H1 (cell line): ENCODE data around the gene DCN. TPM values are rescaled to one million over a fixed set of nuclear protein-coding genes. Genes with fewer than 3 reads are reported as not detected.

Experiments
- CTCF ChIA-PET: fragments of 300-600 bp; sonication (Branson Sonifier 250); formaldehyde crosslinking; loops from one replicate; lab custom pipeline; 2021; ENCODE audit not compliant: partially characterized antibody; lab: Charles Lee
- POLR2A ChIA-PET: fragments of 300-600 bp; sonication (Branson Sonifier 250); formaldehyde crosslinking; loops from one replicate; lab custom pipeline; 2021; ENCODE audit warnings: inconsistent platforms; ENCODE audit not compliant: partially characterized antibody; lab: Charles Lee
- DNase-seq, 2 experiments: peaks; one replicate each; pipeline versions ENCODE4 v3.0.0 to v3.0.0-alpha.2; 2010 to 2022; ENCODE audit warnings: low spot score in 2 of 2, low read depth in 1 of 2, mixed read lengths in 1 of 2
- FAIRE-seq: peaks from 2 replicates; lab custom pipeline; 2011; peaks lifted over from hg19 to GRCh38; lab: Jason Lieb, UNC
- H2AFZ ChIP-seq: 2 replicates; pipeline ENCODE4 v1.8.1; 2012; ENCODE audit warnings: low read length, inconsistent platforms
- H2AK5ac ChIP-seq: 2 replicates; pipeline ENCODE4 v1.6.1; 2013; ENCODE audit warnings: low read depth, low read length
- H2BK120ac ChIP-seq: replicated peaks from 2 replicates; pipeline ENCODE3; 2013; ENCODE audit warnings: low read depth, low read length, inconsistent platforms
- H2BK12ac ChIP-seq: 2 replicates; pipeline ENCODE4 v1.6.1; 2013; ENCODE audit warnings: low read depth, low read length
- H2BK15ac ChIP-seq: 2 replicates; pipeline ENCODE4 v1.6.1; 2013; ENCODE audit warnings: low read length
- H2BK20ac ChIP-seq: 2 replicates; pipeline ENCODE4 v1.6.1; 2013; ENCODE audit warnings: low read length
- H2BK5ac ChIP-seq: 2 replicates; pipeline ENCODE4 v1.6.1; 2013; ENCODE audit warnings: low read depth, low read length
- H3K14ac ChIP-seq: 2 replicates; pipeline ENCODE4 v1.6.1; 2013; ENCODE audit warnings: inconsistent platforms; ENCODE audit not compliant: insufficient read length
- H3K18ac ChIP-seq: 2 replicates; pipeline ENCODE4 v1.6.1; 2013; ENCODE audit warnings: low read length; ENCODE audit errors: extremely low read depth
- H3K23ac ChIP-seq: 2 replicates; pipeline ENCODE4 v1.6.1; 2013; ENCODE audit warnings: inconsistent platforms; ENCODE audit not compliant: insufficient read length
- H3K23me2 ChIP-seq: 2 replicates; pipeline ENCODE4 v1.6.1; 2013; ENCODE audit warnings: low read depth, low read length
- H3K27ac ChIP-seq: 2 replicates; pipeline ENCODE4 v1.6.1; 2011; ENCODE audit warnings: low read depth, low read length, inconsistent platforms
- H3K27me3 ChIP-seq, 4 experiments: replicated peaks in 1 of 4; 1 replicate in 1 of 4; 2 replicates in 3 of 4; pipeline versions ENCODE4 v1.6.1 to v1.8.1; 2011 to 2013; ENCODE audit warnings: low read length in 3 of 4, mild to moderate bottlenecking in 3 of 4, inconsistent platforms in 2 of 4, mixed read lengths in 2 of 4, moderate library complexity in 1 of 4; ENCODE audit not compliant: control insufficient read depth in 3 of 4, insufficient read depth in 3 of 4; ENCODE audit errors: extremely low read depth in 1 of 4
- H3K36me3 ChIP-seq, 4 experiments: 2 replicates each; pipeline versions ENCODE4 v1.6.1 to v1.8.1; 2011 to 2013; ENCODE audit warnings: mild to moderate bottlenecking in 4 of 4, low read length in 3 of 4, moderate library complexity in 2 of 4, control low read depth in 1 of 4, inconsistent platforms in 1 of 4; ENCODE audit not compliant: insufficient read depth in 4 of 4, control insufficient read depth in 2 of 4
- H3K4ac ChIP-seq: replicated peaks from 2 replicates; pipeline ENCODE3; 2013; ENCODE audit warnings: low read length, low read depth, mixed read lengths, inconsistent platforms; ENCODE audit not compliant: insufficient read length
- H3K4me1 ChIP-seq, 4 experiments: replicated peaks in 1 of 4; 1 replicate in 1 of 4; 2 replicates in 3 of 4; pipeline versions ENCODE4 v1.6.1 to v1.8.1; 2011 to 2013; ENCODE audit warnings: low read length in 3 of 4, inconsistent platforms in 2 of 4, mixed read lengths in 1 of 4; ENCODE audit not compliant: insufficient read depth in 4 of 4, control insufficient read depth in 3 of 4
- H3K4me2 ChIP-seq, 2 experiments: 2 replicates each; pipeline versions ENCODE4 v1.6.1 to v1.8.1; 2011 to 2013; ENCODE audit warnings: low read depth in 2 of 2, low read length in 2 of 2, control low read depth in 1 of 2, inconsistent platforms in 1 of 2, mild to moderate bottlenecking in 1 of 2; ENCODE audit not compliant: insufficient read depth in 1 of 2
- H3K4me3 ChIP-seq, 4 experiments: fragments of 200-600, 300-600 bp in 1 of 4; sonication (generic), shearing (Covaris generic), sonication (Bioruptor Twin) in 1 of 4; 2 replicates each; pipeline versions ENCODE4 v1.5.1 to v1.8.1; 2011 to 2016; ENCODE audit warnings: low read length in 4 of 4, low read depth in 3 of 4, control low read depth in 2 of 4, inconsistent platforms in 2 of 4, mild to moderate bottlenecking in 2 of 4, mixed read lengths in 1 of 4, moderate library complexity in 1 of 4; ENCODE audit not compliant: insufficient read depth in 2 of 4; ENCODE audit errors: extremely low read depth in 1 of 4
- H3K56ac ChIP-seq: replicated peaks from 2 replicates; pipeline ENCODE3; 2013; ENCODE audit warnings: low read depth, mild to moderate bottlenecking, mixed read lengths, low read length, inconsistent platforms; ENCODE audit not compliant: insufficient read length
- H3K79me1 ChIP-seq: 2 replicates; pipeline ENCODE4 v1.6.1; 2013; ENCODE audit warnings: low read depth, low read length, control low read depth
- H3K79me2 ChIP-seq, 2 experiments: 2 replicates each; pipeline versions ENCODE4 v1.6.1 to v1.8.1; 2012 to 2013; ENCODE audit warnings: low read length in 2 of 2, mild to moderate bottlenecking in 2 of 2, inconsistent platforms in 1 of 2; ENCODE audit not compliant: insufficient read depth in 2 of 2, control insufficient read depth in 1 of 2
- H3K9ac ChIP-seq, 4 experiments: replicated peaks in 1 of 4; 1 replicate in 1 of 4; 2 replicates in 3 of 4; pipeline versions ENCODE4 v1.6.1 to v1.8.1; 2011 to 2013; ENCODE audit warnings: low read depth in 3 of 4, low read length in 3 of 4, control low read depth in 2 of 4, mild to moderate bottlenecking in 2 of 4, moderate library complexity in 2 of 4, inconsistent platforms in 1 of 4; ENCODE audit errors: extremely low read depth in 1 of 4
- H3K9me3 ChIP-seq, 2 experiments: 2 replicates each; pipeline versions ENCODE4 v1.6.1 to v1.8.1; 2012 to 2013; ENCODE audit warnings: mild to moderate bottlenecking in 2 of 2, moderate library complexity in 2 of 2, control low read depth in 1 of 2, inconsistent platforms in 1 of 2, low read depth in 1 of 2, low read length in 1 of 2, mixed read lengths in 1 of 2; ENCODE audit not compliant: insufficient read depth in 2 of 2
- H4K20me1 ChIP-seq, 2 experiments: replicated peaks in 1 of 2; 2 replicates each; pipeline versions ENCODE3 to v1.8.1; 2011 to 2013; ENCODE audit warnings: inconsistent platforms in 2 of 2, low read length in 2 of 2, mild to moderate bottlenecking in 1 of 2; ENCODE audit not compliant: insufficient read depth in 2 of 2, control insufficient read depth in 1 of 2
- H4K5ac ChIP-seq: 2 replicates; pipeline ENCODE4 v1.6.1; 2013; ENCODE audit warnings: low read length, low read depth, mixed read lengths, inconsistent platforms; ENCODE audit not compliant: insufficient read length
- H4K8ac ChIP-seq: 2 replicates; pipeline ENCODE4 v1.8.0; 2013; ENCODE audit warnings: mild to moderate bottlenecking, moderate library complexity, low read length, inconsistent platforms; ENCODE audit not compliant: insufficient read depth; ENCODE audit errors: extremely low read depth
- H4K91ac ChIP-seq: replicated peaks from 2 replicates; pipeline ENCODE3; 2013; ENCODE audit warnings: low read length, mixed read lengths, inconsistent platforms; ENCODE audit not compliant: insufficient read length
- POLR2AphosphoS5 ChIP-seq: IDR thresholded peaks from 2 replicates; pipeline ENCODE4 v1.6.1; 2011; ENCODE audit warnings: low read depth, low read length
- WGBS, 2 experiments: shearing (Covaris generic) in 1 of 2; methylation state at CpG; one replicate each; pipeline versions ENCODE4 v1.1.6 to v1.1.7; 2013 to 2015; ENCODE audit warnings: low lambda C conversion rate in 2 of 2, mixed read lengths in 2 of 2, inconsistent platforms in 1 of 2, low coverage in 1 of 2, missing lambda C conversion rate in 1 of 2; ENCODE audit not compliant: insufficient replicate concordance in 2 of 2, insufficient coverage in 1 of 2, insufficient read length in 1 of 2; ENCODE audit errors: extremely low coverage in 1 of 2, missing lambda C conversion rate in 1 of 2; 5-methylcytosine and 5-hydroxymethylcytosine counted together
- polyA plus RNA-seq, 7 experiments: library from polyadenylated mRNA; depleted of rRNA in 3 of 7; stranded (reverse) in 5 of 7; unstranded in 2 of 7; fragments of >200 nt in 5 of 7; fragments of 200-250 nt in 2 of 7; gene quantifications; 1 replicate in 5 of 7; 2 replicates in 1 of 7; 4 replicates in 1 of 7; pipeline versions ENCODE4 v1.2.1 to v1.2.3, GENCODE V29; 2011 to 2013; ENCODE audit warnings: missing spikeins in 2 of 7, mixed read lengths in 2 of 7
- total RNA-seq: library from RNA; stranded (reverse); fragmentation: NEBNext Ultra II Directional; extraction: Animal tissue kit (Norgen Biotek cat#: 25700); gene quantifications from 2 replicates; pipeline ENCODE4 v1.2.1, GENCODE V29; 2021

Gene DCN
- total and polyA plus RNA-seq, 2 of the 8 experiments (the other 6 are each of a cell fraction or from before 2014, with no cell fraction given) = not detected

GRCh38 chr12:91176915-91177314 lies 5.7 kb downstream of the DCN start:
- Histone ChIP-seq H4K8ac (no peak overlapping the region), H3K4me2 (no peak overlapping the region), H3K4ac (no peak overlapping the region), H4K5ac (no peak overlapping the region), H2BK15ac (no peak overlapping the region), H3K79me2 (no peaks in the 10 kb centered on the region), H3K18ac (no peak overlapping the region), H4K91ac (no peak overlapping the region), H2BK120ac (no peak overlapping the region), H3K4me1 (no peaks in the 10 kb centered on the region), H2AFZ (no peak overlapping the region), H2BK20ac (no peak overlapping the region), H3K27ac (no peak overlapping the region), H3K23ac (no peak overlapping the region), H2BK12ac (no peak overlapping the region), H3K36me3 (no peaks in the 10 kb centered on the region), H3K4me3 (no peak overlapping the region), H2AK5ac (no peak overlapping the region), H2BK5ac (no peak overlapping the region), H3K27me3 (no peaks in the 10 kb centered on the region), H3K14ac (no peak overlapping the region), H4K20me1 (peaks cover 0 to 1% of the 10 kb centered on the region in 2 experiments), H3K9ac (no peak overlapping the region), H3K9me3 (no peaks in the 10 kb centered on the region), H3K56ac (no peak overlapping the region), H3K79me1 (no peaks in the 10 kb centered on the region), H3K23me2 (no peaks in the 10 kb centered on the region; the same call in 1 of the 2 replicates)
- 90% methylated on average over 3 of the region's 3 CpGs; no CpG with 5 or more reads in 1 of the 2 experiments for WGBS, 2 experiments
- no peak for DNase-seq
- ChIA-PET CTCF (interaction anchor here (1.1 to 3.4 kb wide), 9 partner anchors 14 to 190 kb away, joined by 3 to 18 read pairs (median 4); no protein-coding TSS in a partner anchor), POLR2A (no interaction called here)
- no peak for FAIRE-seq
- no peak for TF ChIP-seq POLR2AphosphoS5
